PC-9 (cell line): ENCODE data around the gene IGSF21.

Source experiments
- EZH2 ChIP-seq: fragments of 200-600 bp; sonication (generic); IDR thresholded peaks from 2 replicates; pipeline ENCODE4 v1.8.0; 2017; ENCODE audit warnings: antibody characterized with exemption, low read depth
- TF ChIP-seq, protein P1 (sequence below): fragments of 200-600 bp; sonication (generic); conservative IDR thresholded peaks from 2 replicates; pipeline ENCODE4 v1.6.1; 2017; ENCODE audit warnings: mixed run types, antibody characterized with exemption, mild to moderate bottlenecking, moderate library complexity

DNA sequence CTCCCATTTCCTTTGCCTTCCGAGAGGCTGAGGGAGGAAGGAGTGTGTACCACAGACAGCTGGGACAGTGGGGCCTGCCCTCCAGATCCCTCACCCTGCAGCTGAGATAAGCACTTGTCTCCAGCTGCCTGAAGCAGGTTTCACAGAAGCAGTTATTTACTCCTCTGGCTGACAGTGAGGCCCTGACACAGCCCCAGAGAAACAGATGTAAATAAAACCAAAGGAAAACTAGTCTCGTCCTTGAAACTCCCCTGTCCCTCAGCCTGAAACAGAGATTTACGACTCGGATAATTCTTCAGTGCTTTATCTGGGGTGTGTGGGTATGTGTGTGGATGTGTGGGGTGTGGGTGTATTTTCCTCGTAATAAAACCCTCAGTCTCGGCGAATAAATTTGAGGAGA, 181.1 kb downstream of the IGSF21 start:
- TF ChIP-seq, protein P1, sequence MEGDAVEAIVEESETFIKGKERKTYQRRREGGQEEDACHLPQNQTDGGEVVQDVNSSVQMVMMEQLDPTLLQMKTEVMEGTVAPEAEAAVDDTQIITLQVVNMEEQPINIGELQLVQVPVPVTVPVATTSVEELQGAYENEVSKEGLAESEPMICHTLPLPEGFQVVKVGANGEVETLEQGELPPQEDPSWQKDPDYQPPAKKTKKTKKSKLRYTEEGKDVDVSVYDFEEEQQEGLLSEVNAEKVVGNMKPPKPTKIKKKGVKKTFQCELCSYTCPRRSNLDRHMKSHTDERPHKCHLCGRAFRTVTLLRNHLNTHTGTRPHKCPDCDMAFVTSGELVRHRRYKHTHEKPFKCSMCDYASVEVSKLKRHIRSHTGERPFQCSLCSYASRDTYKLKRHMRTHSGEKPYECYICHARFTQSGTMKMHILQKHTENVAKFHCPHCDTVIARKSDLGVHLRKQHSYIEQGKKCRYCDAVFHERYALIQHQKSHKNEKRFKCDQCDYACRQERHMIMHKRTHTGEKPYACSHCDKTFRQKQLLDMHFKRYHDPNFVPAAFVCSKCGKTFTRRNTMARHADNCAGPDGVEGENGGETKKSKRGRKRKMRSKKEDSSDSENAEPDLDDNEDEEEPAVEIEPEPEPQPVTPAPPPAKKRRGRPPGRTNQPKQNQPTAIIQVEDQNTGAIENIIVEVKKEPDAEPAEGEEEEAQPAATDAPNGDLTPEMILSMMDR = no peak
- no peak for TF ChIP-seq EZH2
